ENCODE results near the gene GDF7. TPM values are rescaled to one million over a fixed set of nuclear protein-coding genes. Genes with fewer than 3 reads are reported as not detected.

GDF7 gene
- total and polyA plus RNA-seq, 8 donors = 0.15 to 0.42 (median 0.30) TPM

DNA sequence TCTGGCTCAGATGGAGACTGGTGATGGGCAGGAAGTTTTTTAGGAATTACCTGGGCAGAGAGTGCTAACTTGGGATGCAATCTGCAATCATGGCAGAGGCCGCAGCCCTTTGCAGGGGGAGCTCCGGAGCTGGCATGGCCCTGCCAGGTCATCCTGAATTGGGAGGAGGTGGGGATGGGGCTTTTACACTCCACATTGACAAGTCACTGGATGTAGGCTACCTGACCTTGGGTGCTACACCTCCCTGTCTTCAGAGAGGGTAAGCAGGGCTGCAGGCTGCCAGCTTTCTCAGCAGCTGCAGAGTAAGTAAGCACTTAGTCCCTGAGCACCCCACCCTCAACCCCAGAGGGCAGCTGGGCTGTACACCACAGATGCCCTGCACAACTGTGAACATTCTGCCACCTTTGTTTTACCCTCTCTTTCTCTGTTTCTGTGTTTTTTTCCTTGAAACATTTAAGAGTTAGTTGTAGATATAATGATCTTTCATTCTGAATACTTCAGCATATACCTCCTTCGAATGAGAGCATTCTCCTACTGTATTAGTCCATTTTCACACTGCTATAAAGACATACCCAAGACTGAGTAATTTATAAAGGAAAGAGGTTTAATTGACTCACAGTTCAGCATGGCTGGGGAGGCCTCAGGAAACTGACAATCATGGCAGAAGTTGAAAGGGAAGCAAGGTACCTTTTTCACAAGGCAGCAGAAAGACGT is 9.3 kb upstream of the GDF7 start:
- Histone ChIP-seq H3K4me3 (no peak overlapping the region), H3K36me3 (no peaks in the 10 kb centered on the region), H3K9me3 (no peaks in the 10 kb centered on the region), H3K27me3 (peaks cover 12 to 41% of the 10 kb centered on the region in 2 donors), H3K4me1 (no peaks in the 10 kb centered on the region), H3K27ac (no peak overlapping the region)
- ATAC-seq (no peak), DNase-seq (peak in 2 of 4 donors; percentile 16 to 34)
- intact Hi-C loops (cut with DNase I) = no loop called here
- TF ChIP-seq, protein P1, sequence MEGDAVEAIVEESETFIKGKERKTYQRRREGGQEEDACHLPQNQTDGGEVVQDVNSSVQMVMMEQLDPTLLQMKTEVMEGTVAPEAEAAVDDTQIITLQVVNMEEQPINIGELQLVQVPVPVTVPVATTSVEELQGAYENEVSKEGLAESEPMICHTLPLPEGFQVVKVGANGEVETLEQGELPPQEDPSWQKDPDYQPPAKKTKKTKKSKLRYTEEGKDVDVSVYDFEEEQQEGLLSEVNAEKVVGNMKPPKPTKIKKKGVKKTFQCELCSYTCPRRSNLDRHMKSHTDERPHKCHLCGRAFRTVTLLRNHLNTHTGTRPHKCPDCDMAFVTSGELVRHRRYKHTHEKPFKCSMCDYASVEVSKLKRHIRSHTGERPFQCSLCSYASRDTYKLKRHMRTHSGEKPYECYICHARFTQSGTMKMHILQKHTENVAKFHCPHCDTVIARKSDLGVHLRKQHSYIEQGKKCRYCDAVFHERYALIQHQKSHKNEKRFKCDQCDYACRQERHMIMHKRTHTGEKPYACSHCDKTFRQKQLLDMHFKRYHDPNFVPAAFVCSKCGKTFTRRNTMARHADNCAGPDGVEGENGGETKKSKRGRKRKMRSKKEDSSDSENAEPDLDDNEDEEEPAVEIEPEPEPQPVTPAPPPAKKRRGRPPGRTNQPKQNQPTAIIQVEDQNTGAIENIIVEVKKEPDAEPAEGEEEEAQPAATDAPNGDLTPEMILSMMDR (IDR thresholded peaks at IDR 0.05) = no peak

DNA sequence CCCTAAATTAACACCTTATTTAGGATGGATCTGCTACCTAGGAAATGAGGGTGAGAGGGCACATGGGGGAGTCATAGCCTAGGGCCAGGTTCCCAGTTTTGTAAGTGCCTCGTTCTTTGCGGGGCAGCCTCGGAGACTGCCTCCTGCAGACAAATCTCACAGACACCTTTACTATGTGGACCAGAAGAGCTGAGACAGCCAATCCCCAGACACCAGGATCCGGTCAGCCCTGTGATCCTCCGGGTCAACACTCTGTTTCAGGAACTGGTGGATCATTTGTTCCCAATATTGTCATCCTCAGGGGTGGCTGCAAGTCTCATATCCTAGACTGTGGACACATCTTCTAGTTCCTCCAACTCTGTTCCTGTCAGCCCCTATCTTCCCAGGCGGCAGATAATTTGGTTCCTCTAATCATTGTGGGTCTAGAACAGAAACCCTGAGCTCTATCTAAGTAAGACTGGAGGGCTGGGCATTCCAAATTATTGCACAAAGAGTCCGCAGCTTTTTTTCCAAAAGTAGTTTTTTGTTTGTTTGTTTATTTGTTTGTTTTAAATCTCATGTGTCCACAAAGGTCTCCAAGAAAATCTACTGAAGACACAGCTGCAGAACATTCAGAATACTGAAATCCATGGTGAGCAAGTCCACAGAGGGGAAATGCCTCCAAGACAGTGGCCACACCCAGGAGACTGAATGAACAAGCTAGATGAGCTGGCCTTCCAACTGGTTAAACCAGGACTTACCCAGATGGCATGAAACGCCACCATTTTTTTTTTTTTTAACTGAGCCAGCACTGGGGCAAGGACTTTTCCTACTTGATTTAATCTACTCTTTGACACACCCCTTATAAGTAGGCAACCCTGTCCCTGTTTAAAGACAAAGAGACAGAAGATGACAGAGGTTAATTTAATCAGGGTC is 6.2 kb upstream of the GDF7 start:
- no peak overlapping the region for H3K27ac ChIP-seq
- TF ChIP-seq, protein P1 (IDR thresholded peaks at IDR 0.05) = no peak
- DNase-seq (peak in 1 of 4 donors; percentile 22), ATAC-seq (peak; percentile 4)
- no peak overlapping the region for H3K4me3 ChIP-seq
- H3K9me3 ChIP-seq = no peaks in the 10 kb centered on the region
- peaks cover 38 to 71% of the 10 kb centered on the region in 2 donors for H3K27me3 ChIP-seq
- peaks cover under 1 to 7% of the 10 kb centered on the region in 2 donors for H3K4me1 ChIP-seq
- intact Hi-C loops (cut with DNase I) = loop anchor here in 1 of 2 donors (2.0 to 10.0 kb wide), 2 partner anchors 302 to 464 kb away; partner anchors contain the start of gene TDRD15
- no peaks in the 10 kb centered on the region for H3K36me3 ChIP-seq

DNA sequence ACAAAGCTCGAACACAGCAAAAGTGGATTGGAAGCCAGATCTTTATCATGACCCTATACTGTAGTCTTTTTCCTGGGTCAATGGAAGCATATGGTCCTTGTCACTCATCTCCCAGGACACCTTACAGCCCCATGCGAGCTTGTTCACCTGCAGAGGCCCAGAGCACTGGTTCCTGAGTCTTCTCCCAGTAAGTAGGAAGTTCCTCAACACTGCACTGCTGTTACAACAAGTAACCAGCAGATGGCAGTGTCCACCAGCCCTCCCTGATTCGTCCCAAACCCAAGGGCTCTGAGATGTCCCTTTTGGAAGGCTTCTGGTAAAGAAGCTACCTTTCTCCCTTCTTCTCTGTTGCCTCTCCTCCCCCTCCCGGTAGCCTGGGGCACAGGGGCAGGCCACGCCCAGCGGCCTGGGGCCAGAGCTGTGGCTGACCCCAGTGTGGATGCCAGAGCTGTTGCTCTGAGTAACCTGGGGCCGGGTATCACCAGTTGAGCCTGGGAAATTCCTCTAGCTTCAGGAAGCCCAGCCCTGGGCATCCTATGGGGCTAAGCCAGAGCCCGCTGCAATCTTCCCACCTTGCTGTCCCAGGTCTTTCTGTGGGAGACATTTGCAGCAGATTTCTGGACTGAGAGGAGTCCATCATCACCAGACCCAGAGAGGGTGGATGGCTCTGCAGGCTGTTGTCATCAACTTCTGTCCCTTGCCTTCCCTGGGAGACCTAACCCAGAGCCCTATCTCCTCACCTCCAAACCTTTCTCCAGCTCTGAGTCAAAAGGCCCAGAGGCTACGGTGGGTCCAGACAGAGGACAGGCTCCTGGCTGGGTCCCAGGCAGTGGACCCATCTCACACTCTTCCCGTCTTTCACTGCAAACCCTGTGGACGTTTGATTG is 5.3 kb upstream of the GDF7 start:
- Histone ChIP-seq H3K27ac (no peak overlapping the region), H3K27me3 (peaks cover 47 to 80% of the 10 kb centered on the region in 2 donors), H3K4me3 (no peak overlapping the region), H3K36me3 (no peaks in the 10 kb centered on the region), H3K9me3 (no peaks in the 10 kb centered on the region), H3K4me1 (peaks cover 6 to 16% of the 10 kb centered on the region in 2 donors)
- ATAC-seq (peak; percentile 95), DNase-seq (peak; percentile 61 to 82 (median 66))
- TF ChIP-seq, protein P1 (IDR thresholded peaks at IDR 0.05) = peak; percentile 93 to 94
- intact Hi-C loops (cut with DNase I) = loop anchor here in 1 of 2 donors (2.0 to 10.0 kb wide), 2 partner anchors 301 to 463 kb away; partner anchors contain the start of gene TDRD15

DNA sequence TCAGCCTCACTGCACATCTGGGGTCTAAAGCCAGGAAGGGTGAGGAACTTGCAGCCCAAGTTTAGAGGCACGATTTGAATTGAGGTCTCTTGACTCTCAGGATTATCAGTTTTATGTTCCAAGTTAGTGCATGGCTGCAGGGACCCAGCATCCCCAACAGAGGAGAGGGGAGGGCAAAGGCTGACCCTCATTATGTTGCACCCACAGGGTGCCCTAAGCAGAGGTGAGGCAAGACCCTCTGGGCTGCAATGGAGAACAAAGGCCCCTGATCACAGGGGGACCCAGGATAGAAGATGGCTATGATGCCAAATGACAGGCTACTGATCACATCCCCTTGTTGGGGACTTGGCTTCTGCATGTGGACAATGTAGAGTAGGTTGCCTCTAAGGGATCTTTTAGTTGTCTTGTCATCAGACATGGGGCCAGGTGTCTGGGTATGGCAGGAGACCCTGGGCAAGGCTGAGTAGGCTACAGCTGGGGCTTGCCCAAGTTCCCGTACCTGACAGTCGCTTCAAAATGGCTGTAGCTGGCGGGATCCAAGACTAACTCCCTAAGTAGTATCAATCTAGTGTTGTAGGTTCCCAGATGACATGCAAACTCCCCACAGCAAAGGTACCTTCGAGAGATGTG is 4.5 kb upstream of the GDF7 start:
- TF ChIP-seq, protein P1 (IDR thresholded peaks at IDR 0.05) = no peak
- Histone ChIP-seq H3K27me3 (peaks cover 52 to 87% of the 10 kb centered on the region in 2 donors), H3K4me3 (no peak overlapping the region), H3K9me3 (no peaks in the 10 kb centered on the region), H3K36me3 (no peaks in the 10 kb centered on the region), H3K4me1 (peaks cover 6 to 22% of the 10 kb centered on the region in 2 donors), H3K27ac (no peak overlapping the region)
- intact Hi-C loops (cut with DNase I) = loop anchor here in 1 of 2 donors (10.0 kb wide), 1 partner anchor 462 kb away; the partner anchor contains the start of gene TDRD15
- ATAC-seq (no peak), DNase-seq (peak in 1 of 4 donors; percentile 11)

Data from left lung (tissue), 10 donors.